Kidney epithelial cell (primary cell): Measurements from ENCODE around the gene LELP1. TPM values are rescaled to one million over a fixed set of nuclear protein-coding genes. Genes with fewer than 3 reads are reported as not detected.
A peak's percentile ranks its signal among the peaks of the same experiment; 100 is the strongest.

Experiments used
- DNase-seq: peaks from one replicate; pipeline ENCODE4 v3.0.0-alpha.2; 2010; ENCODE audit warnings: low read depth
- H3K27me3 ChIP-seq: 2 replicates; pipeline ENCODE4 v1.6.0; 2011; ENCODE audit warnings: low read length; ENCODE audit not compliant: control insufficient read depth, insufficient read depth
- H3K36me3 ChIP-seq: 2 replicates; pipeline ENCODE4 v1.5.1; 2011; ENCODE audit warnings: low read length; ENCODE audit not compliant: control insufficient read depth, insufficient read depth
- H3K4me3 ChIP-seq: 2 replicates; pipeline ENCODE4 v1.5.1; 2011; ENCODE audit warnings: low read depth, mild to moderate bottlenecking, control low read depth, low read length
- CTCF ChIP-seq: IDR thresholded peaks from 2 replicates; pipeline ENCODE4 v1.5.1; 2011; ENCODE audit warnings: mild to moderate bottlenecking, moderate library complexity, low read length, control low read depth, inconsistent platforms; ENCODE audit not compliant: insufficient read depth, poor library complexity, severe bottlenecking
- total RNA-seq: library from RNA; depleted of rRNA; stranded (reverse); fragments of >200 nt; gene quantifications from 2 replicates; pipeline ENCODE4 v1.2.3, GENCODE V29; 2015

The LELP1 gene
- total RNA-seq, 1 donor from 2014 or later = not detected

- Histone ChIP-seq H3K36me3 (no peaks in the 10 kb centered on the region), H3K27me3 (peaks cover 2% of the 10 kb centered on the region), H3K4me3 (no peak overlapping the region)
- TF ChIP-seq CTCF = no peak
- no peak for DNase-seq
Measured at GRCh38 chr1:153231363-153231762, 28.1 kb downstream of the LELP1 start.

DNA sequence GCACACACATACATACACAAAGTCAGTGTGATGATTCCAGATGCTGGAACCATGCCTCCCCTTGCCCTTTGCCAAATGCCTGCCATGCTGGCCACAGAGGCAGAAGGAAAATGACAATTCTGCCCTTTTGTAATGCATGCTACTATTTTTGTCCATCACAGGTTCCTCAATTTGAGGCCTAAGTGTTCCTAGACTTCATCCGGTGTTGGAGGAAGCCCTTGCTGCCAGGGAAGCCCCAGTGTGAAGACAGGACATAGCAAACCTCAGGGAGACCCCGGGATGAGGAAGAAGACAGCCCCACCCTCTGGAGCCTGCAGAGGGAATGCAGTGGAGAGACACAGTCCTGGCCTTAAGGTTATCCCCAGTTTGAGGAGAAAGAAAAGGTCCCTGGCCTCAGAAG, 28.6 kb downstream of the LELP1 start:
- Histone ChIP-seq H3K4me3 (no peak overlapping the region), H3K27me3 (peaks cover 2% of the 10 kb centered on the region), H3K36me3 (no peaks in the 10 kb centered on the region)
- no peak for DNase-seq
- no peak for TF ChIP-seq CTCF

DNA sequence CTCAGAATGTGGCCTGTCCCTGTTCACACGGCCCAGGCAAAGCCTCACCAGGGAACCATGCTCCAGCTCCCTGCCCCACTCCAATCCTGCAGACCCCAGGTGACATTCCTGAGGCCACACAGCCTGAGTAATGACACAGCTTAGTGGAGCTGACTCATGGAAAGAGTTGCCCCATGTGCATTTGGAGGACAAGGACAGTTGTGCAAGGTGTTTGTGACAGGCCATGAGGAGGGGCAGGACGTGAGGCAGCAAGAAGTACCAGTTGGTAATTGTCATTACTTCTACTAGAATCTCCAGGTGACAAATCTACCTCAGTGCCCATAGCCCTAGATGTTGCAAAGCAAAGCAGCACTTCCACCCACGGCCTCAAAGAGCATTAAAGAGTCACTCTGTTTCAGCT, 29.3 kb downstream of the LELP1 start:
- Histone ChIP-seq H3K27me3 (peaks cover 2% of the 10 kb centered on the region), H3K36me3 (no peaks in the 10 kb centered on the region), H3K4me3 (no peak overlapping the region)
- no peak for DNase-seq
- TF ChIP-seq CTCF = no peak

DNA sequence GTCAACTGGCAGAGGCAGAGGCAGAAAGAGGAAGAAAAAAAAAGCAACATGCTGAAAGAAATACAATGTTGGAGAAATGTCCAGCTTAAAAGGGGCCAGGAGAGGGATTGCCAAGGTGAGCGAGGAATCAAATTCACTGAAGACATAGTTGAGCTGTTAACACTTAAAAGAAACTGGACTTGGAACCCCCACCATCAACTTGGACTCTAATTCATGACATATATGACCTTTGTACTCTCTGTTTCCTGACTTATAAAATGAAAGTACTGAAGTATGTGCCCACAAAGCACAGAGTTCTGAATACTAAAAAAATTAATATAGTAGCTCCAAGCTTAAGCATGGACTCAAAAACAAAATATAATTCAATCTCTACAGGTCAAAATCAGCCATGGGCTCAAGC, 30.2 kb downstream of the LELP1 start:
- DNase-seq = no peak
- Histone ChIP-seq H3K36me3 (no peaks in the 10 kb centered on the region), H3K4me3 (no peak overlapping the region), H3K27me3 (peaks cover under 1% of the 10 kb centered on the region)
- TF ChIP-seq CTCF = no peak

- no peak for DNase-seq
- Histone ChIP-seq H3K4me3 (no peak overlapping the region), H3K27me3 (no peaks in the 10 kb centered on the region), H3K36me3 (no peaks in the 10 kb centered on the region)
- peak; percentile 3 for TF ChIP-seq CTCF
Measured at GRCh38 chr1:153238527-153238926, 35.3 kb downstream of the LELP1 start.

DNA sequence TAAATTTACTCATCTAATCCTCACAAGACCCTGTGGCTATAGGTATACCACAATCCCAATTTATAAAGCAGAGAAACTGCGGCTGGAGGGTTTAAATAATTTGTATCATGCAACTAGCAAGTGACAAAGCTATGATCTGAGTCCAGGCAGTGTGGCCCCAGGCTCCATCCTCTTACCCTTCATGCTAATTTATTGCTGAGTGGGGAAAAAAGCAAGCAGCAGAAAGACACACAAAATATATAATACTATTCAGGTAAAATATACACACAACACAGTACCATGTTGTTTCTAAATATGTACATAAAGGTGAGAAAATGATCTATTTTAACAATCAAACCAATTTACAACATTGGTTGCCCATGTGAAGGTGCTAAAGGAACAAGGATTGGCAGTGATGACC, 38.9 kb downstream of the LELP1 start:
- Histone ChIP-seq H3K27me3 (no peaks in the 10 kb centered on the region), H3K36me3 (no peaks in the 10 kb centered on the region), H3K4me3 (no peak overlapping the region)
- no peak for DNase-seq
- TF ChIP-seq CTCF = no peak
